Thymus (tissue), 11 donors: ENCODE data around the gene THEMIS2. TPM values are rescaled to one million over a fixed set of nuclear protein-coding genes. Genes with fewer than 3 reads are reported as not detected.

Source experiments
- DNase-seq, 9 donors: peaks; one replicate each; pipeline ENCODE4 v3.0.0-alpha.2; 2013; ENCODE audit warnings: low spot score in 9 of 9, low read depth in 6 of 9, missing footprints in 1 of 9
- H3K27ac ChIP-seq, 2 donors: one replicate each; pipeline ENCODE4 v1.5.1; 2013; ENCODE audit warnings: control low read depth in 1 of 2, low read depth in 1 of 2, low read length in 1 of 2, mild to moderate bottlenecking in 1 of 2, moderate library complexity in 1 of 2
- H3K27me3 ChIP-seq, 2 donors: one replicate each; pipeline ENCODE4 v1.5.1; 2013; ENCODE audit warnings: low read length in 1 of 2; ENCODE audit not compliant: control insufficient read depth in 2 of 2, insufficient read depth in 1 of 2
- H3K36me3 ChIP-seq, 2 donors: one replicate each; pipeline ENCODE4 v1.5.1; 2013; ENCODE audit warnings: low read length in 1 of 2, mild to moderate bottlenecking in 1 of 2, moderate library complexity in 1 of 2; ENCODE audit not compliant: control insufficient read depth in 2 of 2, insufficient read depth in 2 of 2
- H3K4me1 ChIP-seq, 2 donors: one replicate each; pipeline ENCODE4 v1.5.1; 2013; ENCODE audit warnings: low read length in 2 of 2; ENCODE audit not compliant: control insufficient read depth in 2 of 2, insufficient read depth in 2 of 2
- H3K4me3 ChIP-seq, 2 donors: one replicate each; pipeline ENCODE4 v1.5.1; 2013; ENCODE audit warnings: low read length in 2 of 2, control low read depth in 1 of 2, mild to moderate bottlenecking in 1 of 2
- H3K9me3 ChIP-seq, 2 donors: one replicate each; pipeline ENCODE4 v1.5.1; 2013; ENCODE audit warnings: low read length in 1 of 2, mild to moderate bottlenecking in 1 of 2; ENCODE audit not compliant: control insufficient read depth in 2 of 2, insufficient read depth in 1 of 2
- WGBS: extraction: QIAGEN DNeasy Blood & Tissue Kit; methylation state at CpG from one replicate; pipeline ENCODE4 v1.1.7; 2013; 5-methylcytosine and 5-hydroxymethylcytosine counted together
- polyA plus RNA-seq: library from polyadenylated mRNA; stranded (reverse); fragments of 200-250 nt; gene quantifications from one replicate; pipeline ENCODE4 v1.2.3, GENCODE V29; 2013
- total RNA-seq: library from RNA; stranded (reverse); fragments of 120-200 nt; gene quantifications from one replicate; pipeline ENCODE4 v1.2.4, GENCODE V29; 2013
- donor health status: healthy.

The THEMIS2 gene
- total and polyA plus RNA-seq, 2 donors: 17.2 to 64.4 TPM

GRCh38 chr1:27858949-27859576 is 13.3 kb upstream of the THEMIS2 start:
- H3K36me3 ChIP-seq: no peaks in the 10 kb centered on the region
- peaks cover 2 to 21% of the 10 kb centered on the region in 2 donors for H3K4me1 ChIP-seq
- no peak overlapping the region for H3K27ac ChIP-seq
- no peaks in the 10 kb centered on the region for H3K27me3 ChIP-seq
- WGBS: 96% methylated on average over 14 of the region's 14 CpGs
- H3K9me3 ChIP-seq: no peaks in the 10 kb centered on the region
- no peak overlapping the region for H3K4me3 ChIP-seq
- DNase-seq: no peak

GRCh38 chr1:27861436-27861835 is 10.9 kb upstream of the THEMIS2 start:
- Histone ChIP-seq H3K27me3 (no peaks in the 10 kb centered on the region), H3K4me1 (peaks cover 2 to 24% of the 10 kb centered on the region in 2 donors), H3K36me3 (no peaks in the 10 kb centered on the region), H3K4me3 (no peak overlapping the region), H3K27ac (no peak overlapping the region), H3K9me3 (no peaks in the 10 kb centered on the region)
- 95% methylated on average over 10 of the region's 10 CpGs for WGBS
- no peak for DNase-seq

GRCh38 chr1:27862004-27862403 is 10.3 kb upstream of the THEMIS2 start:
- DNase-seq: no peak
- WGBS: 98% methylated on average over 3 of the region's 3 CpGs
- Histone ChIP-seq H3K36me3 (no peaks in the 10 kb centered on the region), H3K9me3 (no peaks in the 10 kb centered on the region), H3K4me1 (peaks cover 2 to 24% of the 10 kb centered on the region in 2 donors), H3K27me3 (no peaks in the 10 kb centered on the region), H3K4me3 (no peak overlapping the region), H3K27ac (no peak overlapping the region)

- H3K4me3 ChIP-seq: no peak overlapping the region
- DNase-seq: peak in 1 of 9 donors; percentile 35
- 96% methylated on average over 9 of the region's 9 CpGs for WGBS
Observed at GRCh38 chr1:27862671-27863537, 9.4 kb upstream of the THEMIS2 start.

GRCh38 chr1:27863538-27863915 is 8.8 kb upstream of the THEMIS2 start:
- Histone ChIP-seq H3K4me3 (no peak overlapping the region), H3K27me3 (no peaks in the 10 kb centered on the region), H3K36me3 (no peaks in the 10 kb centered on the region), H3K27ac (peak overlapping the region in 1 of 2 donors; percentile 41), H3K9me3 (no peaks in the 10 kb centered on the region), H3K4me1 (peaks cover 1 to 23% of the 10 kb centered on the region in 2 donors)
- no peak for DNase-seq
- 95% methylated on average over 1 of the region's 1 CpG for WGBS

More at GRCh38 chr1:27862671-27863537, 9.4 kb upstream of the THEMIS2 start:
- Histone ChIP-seq H3K27ac (peak overlapping the region; percentile 41 to 48), H3K27me3 (no peaks in the 10 kb centered on the region), H3K4me1 (peaks cover 2 to 24% of the 10 kb centered on the region in 2 donors), H3K36me3 (no peaks in the 10 kb centered on the region), H3K9me3 (no peaks in the 10 kb centered on the region)

GRCh38 chr1:27864264-27864895 is 8.0 kb upstream of the THEMIS2 start:
- Histone ChIP-seq H3K4me1 (peaks cover 6 to 29% of the 10 kb centered on the region in 2 donors), H3K4me3 (no peak overlapping the region)
- 79% methylated on average over 8 of the region's 8 CpGs for WGBS

GRCh38 chr1:27865821-27866220 is 6.5 kb upstream of the THEMIS2 start:
- H3K4me1 ChIP-seq: peaks cover 11 to 37% of the 10 kb centered on the region in 2 donors
- WGBS: 97% methylated on average over 10 of the region's 10 CpGs
- H3K4me3 ChIP-seq: no peak overlapping the region
- no peak overlapping the region for H3K27ac ChIP-seq
- DNase-seq: no peak
- H3K36me3 ChIP-seq: no peaks in the 10 kb centered on the region
- no peaks in the 10 kb centered on the region for H3K9me3 ChIP-seq
- H3K27me3 ChIP-seq: no peaks in the 10 kb centered on the region

More at GRCh38 chr1:27864264-27864895, 8.0 kb upstream of the THEMIS2 start:
- no peaks in the 10 kb centered on the region for H3K36me3 ChIP-seq
- no peaks in the 10 kb centered on the region for H3K9me3 ChIP-seq
- H3K27me3 ChIP-seq: no peaks in the 10 kb centered on the region
- peak overlapping the region in 1 of 2 donors; percentile 32 for H3K27ac ChIP-seq
- DNase-seq: peak in 1 of 9 donors; percentile 27

- no peak for DNase-seq
- Histone ChIP-seq H3K27me3 (peaks cover 0 to 6% of the 10 kb centered on the region in 2 donors), H3K36me3 (no peaks in the 10 kb centered on the region), H3K27ac (peak overlapping the region; percentile 78 to 89), H3K9me3 (no peaks in the 10 kb centered on the region), H3K4me1 (peaks cover 13 to 39% of the 10 kb centered on the region in 2 donors), H3K4me3 (no peak overlapping the region)
- 87% methylated on average over 11 of the region's 11 CpGs for WGBS
Observed at GRCh38 chr1:27868556-27868931, 3.8 kb upstream of the THEMIS2 start.
